NCI-H748 (cell line): ENCODE data around the gene PPP1R10.
A peak's percentile ranks its signal among the peaks of the same experiment; 100 is the strongest.
"Not testable (repeated sequence)": the region's sequence is repeated elsewhere in the genome, so short reads cannot be mapped to it uniquely, and the experiment has no call there.

Experiments
- DNase-seq: peaks from one replicate; lab custom pipeline; 2025; ENCODE audit not compliant: unreplicated experiment; lab: John Stamatoyannopoulos, UW

PPP1R10 gene

DNA sequence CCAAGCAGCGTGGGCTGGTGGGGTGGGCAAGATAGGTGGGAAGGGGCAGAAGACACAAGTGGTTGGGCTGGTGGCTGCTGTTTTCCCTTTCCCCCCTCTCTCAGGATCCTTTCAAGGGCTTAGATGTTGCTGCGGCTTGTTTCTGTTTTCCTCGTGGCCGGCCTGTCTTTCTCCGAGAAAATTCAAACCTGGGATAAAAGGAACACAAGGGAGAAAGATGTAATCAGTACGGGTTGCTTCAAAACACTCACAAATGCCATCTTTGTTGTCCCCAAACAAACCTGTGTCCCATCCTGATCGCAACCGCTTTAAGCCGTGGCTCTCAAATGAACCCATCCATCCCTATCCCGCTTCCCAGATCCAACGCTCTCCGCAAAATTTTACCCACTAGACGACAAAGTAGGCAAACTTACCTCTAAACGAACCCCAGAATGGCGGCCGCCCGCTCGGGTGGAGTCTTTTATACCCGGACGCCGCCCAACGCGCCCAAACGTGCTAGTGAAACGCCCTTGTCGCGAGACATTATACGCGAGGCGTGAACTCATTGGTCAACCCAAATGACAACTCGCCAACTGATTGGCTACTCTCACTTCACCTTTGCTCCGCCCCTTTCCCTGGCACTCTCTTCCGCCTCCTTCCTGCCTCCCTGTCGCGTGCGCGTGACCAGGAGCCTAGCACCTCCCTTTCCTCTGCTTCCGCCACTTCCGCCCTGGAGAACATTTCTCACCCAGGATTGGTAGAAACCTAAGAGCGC is at the start of gene PPP1R10:
PPP1R10 (minus strand) TSS at position 433 of the 754 bp plus-strand sequence. CDS start 7,299 bp downstream, outside the sequence.
- peak; percentile 100 for DNase-seq

DNA sequence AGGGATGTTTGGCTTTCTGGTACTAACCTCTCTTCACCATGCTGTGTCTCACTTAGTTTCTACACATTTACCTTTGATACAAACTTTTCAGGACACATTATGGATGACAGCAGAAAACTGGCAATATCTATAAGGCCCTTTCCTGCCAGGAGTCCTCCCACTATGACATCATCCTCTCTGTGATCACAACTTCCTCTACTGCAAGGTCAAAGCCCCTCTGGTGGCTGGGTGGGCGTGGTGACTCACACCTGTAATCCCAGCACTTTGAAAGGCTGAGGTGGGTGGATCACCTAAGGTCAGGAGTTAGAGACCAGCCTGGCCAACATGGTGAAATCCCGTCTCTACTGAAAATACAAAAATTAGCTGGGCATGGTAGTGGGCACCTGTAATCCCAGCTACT is 49.3 kb upstream of the PPP1R10 start:
- DNase-seq: not testable (repeated sequence)

DNA sequence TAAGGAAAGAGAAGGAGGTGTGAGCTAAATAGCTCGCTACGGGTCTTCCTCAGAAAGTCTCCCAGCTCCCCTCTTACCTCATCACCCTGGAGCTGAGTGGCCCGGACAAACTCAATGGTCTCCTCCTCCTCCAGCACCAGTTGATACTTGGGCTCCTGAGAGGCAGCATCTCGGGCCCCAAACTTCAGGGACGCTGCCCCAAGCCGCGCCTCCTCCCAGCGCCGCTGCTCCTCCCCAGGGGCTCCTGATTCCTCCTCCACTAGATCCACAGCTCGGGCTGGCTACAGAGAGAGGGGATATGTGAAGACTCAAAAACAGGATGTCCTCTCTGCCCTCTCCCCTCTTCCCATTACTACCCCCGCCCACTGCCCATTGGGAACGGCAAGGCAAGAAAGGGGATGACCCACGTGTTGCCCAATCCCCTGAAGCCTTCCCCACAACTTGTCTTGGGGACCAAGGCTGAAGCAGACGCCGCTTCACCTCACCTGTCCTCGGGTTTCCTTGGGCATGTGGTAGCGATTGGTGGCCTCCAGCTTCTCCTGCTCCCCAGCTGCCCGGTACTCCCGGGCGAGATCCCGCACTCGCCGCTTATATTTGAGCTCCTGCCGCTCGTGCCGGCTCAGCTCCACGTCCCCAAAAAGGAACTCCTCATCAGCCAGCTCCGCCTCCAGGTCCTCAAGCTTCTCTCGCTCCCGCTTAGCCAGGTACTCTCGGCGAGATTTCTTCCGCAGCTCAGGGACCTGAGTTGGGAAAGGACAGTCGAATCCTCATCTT is 48.1 kb upstream of the PPP1R10 start:
- DNase-seq: no peak

DNA sequence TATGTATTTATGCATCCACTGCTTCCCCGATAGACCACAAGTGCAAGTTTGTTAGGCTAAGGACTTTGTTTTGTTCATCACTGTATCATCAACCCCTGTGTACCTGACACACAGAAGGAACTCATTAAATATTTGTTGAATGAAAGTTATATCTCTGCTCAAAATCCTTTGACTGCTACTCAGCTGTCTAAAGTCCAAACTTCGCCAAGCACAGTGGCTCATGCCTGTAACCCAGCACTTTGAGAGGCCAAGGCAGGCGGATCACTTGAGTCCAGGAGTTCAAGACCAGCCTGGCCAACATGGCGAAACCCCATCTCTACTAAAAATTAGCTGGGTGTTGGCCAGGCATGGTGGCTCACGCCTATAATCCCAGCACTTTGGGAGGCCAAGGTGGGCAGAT is 40.9 kb upstream of the PPP1R10 start:
- not testable (repeated sequence) for DNase-seq

DNA sequence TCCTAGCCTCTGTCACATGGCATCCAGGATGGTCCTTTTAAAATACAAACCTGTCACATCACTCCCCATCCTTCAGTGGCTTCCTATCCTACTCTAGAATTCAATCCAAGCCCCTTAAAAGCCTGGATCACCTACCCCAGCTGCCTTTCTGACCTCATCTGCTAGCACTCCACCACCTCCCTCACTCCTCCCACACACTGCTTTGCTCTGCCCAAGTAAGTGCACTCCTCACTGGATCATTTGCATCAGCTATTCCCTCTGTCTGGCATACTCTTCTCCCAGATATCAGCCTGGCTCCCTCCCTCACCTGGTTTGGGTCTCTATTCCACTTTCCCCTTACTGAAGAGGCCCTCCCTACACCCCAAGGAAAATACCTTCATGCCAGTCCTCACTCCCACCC is 40.4 kb upstream of the PPP1R10 start:
- DNase-seq: no peak

DNA sequence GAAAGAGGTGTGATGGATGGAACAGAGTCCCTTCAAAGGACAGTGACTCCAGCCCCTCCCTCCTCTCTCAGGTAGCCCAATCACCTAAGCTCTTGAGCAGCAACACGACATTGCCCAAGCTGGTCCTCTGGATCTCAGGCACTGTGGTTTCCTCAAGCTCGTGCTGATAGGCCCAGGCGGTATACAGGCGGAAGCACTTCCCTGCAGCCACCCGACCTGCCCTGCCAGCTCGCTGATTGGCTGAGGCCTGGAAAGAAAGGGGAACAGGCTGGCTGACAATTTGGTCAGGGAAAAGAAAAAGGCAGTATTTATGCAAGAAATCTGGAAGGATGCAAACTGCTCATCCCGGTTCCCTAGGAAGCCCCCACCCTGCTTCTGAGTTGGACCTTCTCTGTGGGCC is 39.5 kb upstream of the PPP1R10 start:
- DNase-seq: no peak

DNA sequence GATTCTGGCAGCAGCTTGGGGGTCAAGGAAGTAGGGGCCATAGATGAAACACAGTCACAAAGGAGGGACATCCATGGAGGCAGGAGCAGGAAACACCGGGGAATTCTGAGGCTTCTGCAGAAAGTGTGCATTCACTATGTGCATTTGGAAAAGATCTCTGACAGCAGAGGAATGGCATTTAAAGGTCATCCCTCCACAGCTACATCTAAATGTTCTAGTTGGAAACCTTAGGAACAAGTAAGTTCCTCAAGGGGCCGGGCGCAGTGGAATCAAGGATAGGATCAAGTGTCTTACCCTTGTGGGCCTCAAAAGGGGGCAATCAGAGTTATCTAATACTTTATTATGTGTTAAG is 38.7 kb upstream of the PPP1R10 start:
- no peak for DNase-seq

DNA sequence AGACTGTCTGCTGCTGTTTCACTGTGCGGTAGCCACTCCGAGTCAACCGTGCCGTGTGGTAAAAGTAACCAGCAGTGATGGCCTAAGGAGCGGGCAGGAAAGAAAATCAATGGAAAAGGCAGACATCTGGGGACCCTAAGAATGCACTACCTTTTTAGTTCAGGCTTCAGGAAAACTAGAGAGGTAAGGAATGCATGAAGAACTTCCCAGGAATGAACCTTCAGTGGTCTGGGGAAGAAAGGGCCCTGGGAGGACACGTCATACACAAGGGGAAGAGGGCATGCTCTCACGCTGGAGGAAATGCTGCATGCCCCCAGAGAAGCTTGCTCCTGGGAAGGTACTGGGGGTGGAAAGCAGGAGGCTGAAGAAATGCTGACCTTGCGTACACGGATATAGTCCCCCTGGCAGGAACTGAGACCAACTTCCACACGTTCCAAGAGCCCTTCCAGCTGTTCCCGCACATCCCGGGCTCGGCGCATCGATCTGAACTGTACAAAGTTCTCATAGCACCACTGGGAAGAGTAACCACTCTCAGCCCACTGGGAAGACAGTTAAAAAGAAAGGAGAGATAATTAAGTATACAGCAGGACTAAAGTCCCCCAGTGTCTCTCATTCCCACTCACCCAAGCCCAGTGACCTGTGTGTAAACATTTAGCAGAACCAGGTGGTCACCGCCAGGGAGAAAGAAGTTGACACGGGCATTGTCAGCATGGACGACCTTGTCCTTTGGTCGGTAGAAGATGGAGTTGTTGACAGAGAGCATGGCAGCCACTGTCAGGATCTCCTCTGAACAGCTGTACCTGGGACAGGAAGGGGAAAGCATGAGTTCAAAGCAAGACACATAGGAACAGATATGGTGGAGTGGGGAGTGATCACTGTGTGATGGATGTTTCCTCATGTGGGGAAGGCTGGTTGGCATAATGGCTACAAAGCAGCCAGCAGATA is 38.0 kb upstream of the PPP1R10 start:
- no peak for DNase-seq

DNA sequence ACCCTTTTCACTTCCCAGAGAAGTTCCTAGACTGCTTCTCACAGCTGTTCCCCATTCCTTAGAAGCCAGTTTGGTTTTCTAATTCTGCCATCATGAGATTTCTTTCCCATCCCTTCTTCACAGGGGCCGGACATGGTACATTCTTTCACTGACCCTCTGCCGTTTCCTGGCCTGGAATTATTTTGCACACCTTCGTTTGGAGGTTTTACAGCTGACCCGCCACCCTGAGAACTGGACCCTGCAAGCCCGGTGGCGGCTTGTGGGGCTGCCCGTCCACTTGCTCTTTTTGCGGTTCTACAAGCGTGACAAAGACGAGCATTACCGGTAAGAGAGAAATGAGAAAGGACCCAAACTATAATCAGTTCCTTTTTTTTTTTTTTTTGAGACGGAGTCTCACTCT is 34.1 kb upstream of the PPP1R10 start:
- no peak for DNase-seq

DNA sequence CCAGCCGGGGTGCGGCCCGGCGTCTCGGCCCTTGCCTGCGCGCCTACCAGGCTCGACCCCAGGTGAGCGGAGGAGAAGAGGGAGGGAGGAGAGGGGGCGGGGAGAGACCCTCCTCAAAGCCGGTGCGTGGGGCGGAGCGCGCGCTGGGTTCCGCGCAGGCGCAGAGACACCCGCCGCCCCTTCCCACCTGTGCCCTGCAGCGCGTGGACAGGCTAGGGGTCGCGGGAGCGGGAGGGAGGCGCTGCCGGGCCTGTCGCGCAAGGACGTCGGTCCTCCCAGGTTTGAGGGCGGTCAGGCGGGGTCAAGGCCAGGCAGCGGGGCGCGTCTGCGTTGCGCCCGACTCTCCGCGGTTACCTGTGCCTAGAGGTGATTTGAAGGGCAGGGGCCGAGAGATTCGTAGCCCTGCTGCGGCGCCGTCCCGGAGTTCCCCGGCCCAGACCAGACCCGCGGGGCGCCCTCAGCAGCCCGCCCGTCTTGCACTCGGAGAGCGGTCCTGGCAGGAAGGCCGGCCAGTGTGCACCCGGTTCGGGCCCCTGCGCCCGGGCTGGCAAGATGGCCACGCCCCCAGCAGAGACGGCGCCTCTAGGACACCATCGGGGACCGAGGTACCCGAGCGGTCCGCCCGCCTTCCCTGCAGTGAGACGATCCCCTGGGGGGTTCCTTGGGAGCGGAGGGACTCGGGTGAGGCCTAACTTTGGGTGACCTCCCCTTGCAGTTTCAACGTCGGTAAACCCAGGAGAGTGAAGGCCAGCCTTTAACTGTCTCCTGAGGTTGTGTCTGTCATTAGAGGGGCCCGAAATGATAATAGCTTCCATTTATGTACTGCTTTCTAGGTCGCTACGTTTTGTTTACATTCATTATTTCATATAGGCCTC is 30.4 kb upstream of the PPP1R10 start:
- DNase-seq: peak; percentile 95

DNA sequence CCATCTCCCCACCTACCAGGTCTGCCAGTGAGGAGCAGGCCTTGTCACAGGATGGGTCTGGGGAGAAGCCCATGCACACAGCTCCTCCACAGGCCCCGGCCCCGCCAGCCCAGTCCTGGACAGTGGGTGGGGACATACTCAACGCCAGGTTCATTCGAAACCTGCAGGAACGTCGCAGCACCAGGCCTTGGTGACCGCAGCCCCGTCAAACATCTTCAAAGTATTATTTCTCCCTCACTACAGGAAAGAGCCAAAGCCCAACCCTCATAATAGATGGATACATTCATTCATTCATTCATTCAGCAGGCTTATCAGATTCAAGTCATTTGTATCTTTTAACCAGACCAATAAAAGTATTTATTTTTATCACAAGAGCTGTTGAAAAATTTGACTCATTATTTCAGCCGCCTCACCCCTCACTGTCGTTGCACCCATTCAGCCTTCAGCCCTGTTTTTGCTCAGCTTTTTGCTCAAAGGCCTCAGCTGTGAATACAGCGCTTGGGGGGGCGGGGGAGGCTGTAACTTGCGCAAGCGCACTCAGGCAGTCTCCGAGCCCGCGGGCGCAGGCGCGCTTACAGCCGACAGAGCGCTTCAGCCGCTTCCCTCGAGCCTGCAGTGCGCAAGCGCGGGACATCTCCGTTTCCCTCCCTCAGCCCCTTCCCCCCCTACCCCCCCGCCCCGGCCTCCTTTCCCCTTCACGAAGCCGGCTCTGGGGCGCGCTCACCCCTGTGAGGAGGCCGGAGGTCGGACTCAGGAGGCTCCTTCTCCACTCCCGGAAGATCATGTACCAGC is 29.6 kb upstream of the PPP1R10 start, which contains the start of gene C6orf136:
C6orf136 (plus strand) TSS at position 684 of the 792 bp plus-strand sequence; CDS start at position 783, 99 bp downstream.
- peak; percentile 97 for DNase-seq

DNA sequence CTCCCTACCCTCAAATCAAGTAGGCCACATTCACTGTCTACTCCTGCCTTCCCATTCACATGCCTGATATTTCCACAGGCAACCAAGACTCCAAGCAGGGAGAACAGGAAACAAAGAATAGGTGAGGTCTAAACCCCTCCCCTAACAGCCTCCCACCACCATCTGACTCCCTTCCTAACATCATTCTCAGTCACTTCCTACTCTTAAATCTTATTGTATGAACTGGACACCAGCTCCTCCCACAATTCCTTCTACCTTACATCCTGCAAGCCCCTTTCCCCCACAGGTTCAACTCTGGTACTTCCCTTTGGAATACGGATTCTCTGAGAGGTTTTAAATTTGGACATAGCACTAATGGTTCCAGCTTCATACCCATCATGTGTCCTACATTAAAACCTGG is 28.9 kb upstream of the PPP1R10 start:
- no peak for DNase-seq

DNA sequence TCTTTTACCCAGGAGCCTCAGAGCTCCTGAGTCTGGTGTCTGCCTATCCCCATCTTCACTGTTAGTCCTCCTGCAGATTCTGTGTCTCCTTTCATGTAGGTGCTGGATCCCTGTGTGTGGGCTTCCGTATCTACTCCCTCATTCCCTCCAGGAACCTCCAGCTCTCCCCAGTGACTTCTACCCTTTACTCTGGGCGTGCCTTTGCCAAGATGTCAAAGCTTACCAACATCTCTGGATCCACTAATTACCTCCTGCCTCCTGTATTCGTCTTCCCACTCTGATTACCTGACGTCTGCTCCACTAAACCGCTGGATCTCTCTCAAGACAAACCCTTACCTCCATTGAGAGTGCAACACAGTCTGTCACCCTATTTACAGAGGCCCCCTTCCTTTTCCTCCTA is 27.7 kb upstream of the PPP1R10 start:
- DNase-seq: no peak

DNA sequence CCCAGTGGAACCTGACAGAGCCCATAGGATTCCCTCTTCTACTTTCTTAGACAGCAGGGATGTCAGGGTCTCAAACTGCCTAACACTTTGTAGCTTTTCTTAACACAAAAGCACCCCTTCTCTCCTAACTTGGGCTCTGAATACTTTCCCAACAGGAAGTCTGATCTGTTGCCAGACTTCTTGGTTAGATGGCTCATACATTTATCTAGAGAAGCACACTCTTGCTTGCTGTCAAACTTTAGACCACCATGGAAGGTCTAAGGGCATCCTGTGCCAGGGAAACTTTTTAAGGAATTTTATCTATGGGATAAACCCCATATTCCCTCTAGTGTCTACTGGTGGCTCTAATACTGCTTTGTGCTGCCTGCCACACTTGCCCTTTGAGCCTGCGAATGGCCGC is 26.6 kb upstream of the PPP1R10 start:
- DNase-seq: no peak

DNA sequence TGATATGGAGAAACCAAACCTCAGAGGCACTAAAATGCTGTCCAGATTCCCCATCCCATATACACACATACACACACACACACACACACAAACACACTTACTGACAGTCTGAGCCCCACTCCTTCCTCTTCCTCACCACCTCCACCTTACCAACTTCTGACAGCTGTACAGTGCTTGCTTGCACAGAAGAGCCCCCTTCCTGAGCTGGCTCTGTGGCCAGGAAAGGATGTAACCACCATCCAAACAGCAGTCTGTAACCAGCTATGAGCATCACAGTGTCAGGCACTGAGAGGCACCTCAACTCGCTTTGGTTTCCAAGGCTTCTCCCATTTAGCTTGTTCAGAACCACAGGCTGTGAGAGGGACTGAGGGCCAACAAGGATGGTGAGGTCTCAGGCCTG is 24.0 kb upstream of the PPP1R10 start:
- no peak for DNase-seq

DNA sequence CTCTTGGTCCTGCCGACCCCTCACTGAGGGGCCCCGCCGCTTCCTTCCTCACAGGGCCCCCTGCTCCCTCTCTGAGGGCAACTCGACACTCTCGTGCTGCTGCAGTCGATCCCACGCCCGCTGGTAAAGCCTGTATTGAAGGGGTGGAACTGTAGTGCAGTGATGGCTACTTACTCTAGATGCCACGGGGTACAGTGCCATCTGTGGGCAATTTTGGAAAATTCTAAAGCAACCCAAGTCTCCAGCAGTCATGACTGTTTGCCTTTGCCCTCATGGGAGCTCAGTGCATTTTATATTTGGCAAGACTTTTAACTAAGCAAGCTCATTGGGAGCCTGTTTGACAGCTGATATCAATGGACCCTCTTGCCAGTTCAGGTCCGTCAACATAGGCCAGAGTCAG is 23.4 kb upstream of the PPP1R10 start:
- DNase-seq: no peak

DNA sequence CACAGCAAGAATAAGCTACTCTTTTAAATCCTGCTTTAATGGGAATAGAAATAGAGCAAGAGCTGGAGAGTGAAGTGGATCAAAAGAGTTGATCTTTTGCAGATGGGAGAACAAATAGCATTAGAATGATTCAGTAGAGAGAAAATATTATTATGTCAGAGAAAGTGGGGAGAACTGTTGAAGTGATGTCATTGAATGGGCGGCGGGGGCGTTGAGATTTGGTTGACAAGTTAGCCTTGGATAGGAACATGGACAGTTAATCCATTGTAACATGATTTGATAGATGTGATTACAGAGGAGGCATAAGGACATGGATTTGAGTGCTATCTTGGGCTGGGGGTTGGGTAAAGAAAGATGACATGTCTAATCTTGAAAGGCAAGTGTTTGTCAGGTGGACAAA is 18.8 kb upstream of the PPP1R10 start:
- no peak for DNase-seq

DNA sequence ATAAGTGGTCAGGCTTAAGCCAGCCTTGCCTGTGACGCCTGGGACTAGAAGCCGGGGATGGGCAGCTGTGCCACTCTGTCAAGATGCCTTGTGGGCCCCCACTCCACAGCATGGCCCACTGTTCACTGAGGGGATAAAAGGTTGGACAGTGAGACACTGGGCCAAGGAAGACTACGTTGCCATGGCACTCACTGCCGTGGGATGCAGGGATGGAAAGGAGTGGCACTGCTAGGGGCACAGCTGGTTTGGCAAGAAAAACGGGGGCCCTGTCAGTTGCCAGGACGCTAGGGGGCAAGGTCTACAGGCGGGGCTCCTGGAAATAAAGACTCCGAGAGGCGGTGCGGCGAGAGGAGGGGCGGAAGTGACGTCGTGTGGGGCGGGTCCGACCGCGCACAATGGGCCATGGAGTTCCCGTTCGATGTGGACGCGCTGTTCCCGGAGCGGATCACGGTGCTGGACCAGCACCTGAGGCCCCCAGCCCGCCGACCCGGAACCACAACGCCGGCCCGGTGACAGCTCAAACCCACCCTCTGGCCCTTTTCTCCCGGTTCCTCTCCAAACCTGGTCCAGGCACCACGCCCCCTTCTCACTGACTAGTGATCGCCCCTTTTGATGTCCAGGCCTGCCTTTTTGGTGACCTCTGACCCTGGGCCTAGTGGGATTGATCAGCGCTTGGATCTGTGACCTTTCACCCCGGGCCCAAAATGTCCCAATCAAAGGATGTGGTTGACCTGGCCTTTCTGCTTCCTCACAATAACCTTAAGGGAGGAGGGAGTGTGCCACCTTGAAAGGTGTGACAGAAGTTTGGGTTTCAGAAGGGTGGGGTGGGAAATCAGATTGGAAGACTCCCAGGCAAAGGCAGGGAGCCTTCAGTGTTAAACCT is 9.7 kb upstream of the PPP1R10 start, which contains the start of gene ATAT1:
ATAT1 (plus strand) TSS at position 391 of the 883 bp plus-strand sequence.
- peak; percentile 93 for DNase-seq
